Liver (tissue), 3 donors: ENCODE results near the gene SERINC3.

Experiments
- CTCF ChIP-seq: fragments of 150-350 bp; IDR thresholded peaks from 2 replicates; pipeline ENCODE4 v1.5.1; 2017; ENCODE audit warnings: improper control_type of control experiment, low read depth, low read length; ENCODE audit not compliant: missing input control
- RAD21 ChIP-seq, 2 donors: IDR thresholded peaks; 2 replicates each; pipeline ENCODE4 v1.6.1; 2016; ENCODE audit warnings: antibody characterized with exemption in 2 of 2, mild to moderate bottlenecking in 2 of 2
- donor health status: healthy.
- donor health status: healthy.

- TF ChIP-seq CTCF (no peak), RAD21 (IDR thresholded peaks at IDR 0.05) (no peak)
These were observed 4.4 kb downstream of the SERINC3 start for GRCh38 chr20:44517454-44517853.
